Chondrocyte (in vitro differentiated cells): Measurements from ENCODE around the gene DFFB. TPM values are rescaled to one million over a fixed set of nuclear protein-coding genes. Genes with fewer than 3 reads are reported as not detected.
A peak's percentile ranks its signal among the peaks of the same experiment; 100 is the strongest.

Source experiments
- DNase-seq: peaks from one replicate; pipeline ENCODE4 v3.0.0; 2021; ENCODE audit warnings: mixed read lengths, low spot score
- H3K27ac Mint-ChIP-seq: one replicate; pipeline ENCODE4 v1.8.0; 2021; ENCODE audit warnings: mild to moderate bottlenecking, moderate library complexity, mixed read lengths; ENCODE audit not compliant: unreplicated experiment
- H3K27me3 Mint-ChIP-seq: 2 replicates; pipeline ENCODE4 v1.8.0; 2021; ENCODE audit warnings: low read depth, mixed read lengths
- H3K36me3 Mint-ChIP-seq: 2 replicates; pipeline ENCODE4 v1.8.0; 2021; ENCODE audit warnings: low read depth, mixed read lengths
- H3K4me1 Mint-ChIP-seq: 2 replicates; pipeline ENCODE4 v1.8.0; 2021; ENCODE audit warnings: low read depth, mild to moderate bottlenecking, mixed read lengths
- H3K4me3 Mint-ChIP-seq: one replicate; pipeline ENCODE4 v1.8.0; 2021; ENCODE audit warnings: mild to moderate bottlenecking, moderate library complexity, mixed read lengths; ENCODE audit not compliant: unreplicated experiment
- H3K9me3 Mint-ChIP-seq: 2 replicates; pipeline ENCODE4 v1.8.0; 2021; ENCODE audit warnings: low read depth, mixed read lengths
- total RNA-seq: library from RNA; stranded (reverse); gene quantifications from 3 replicates; pipeline ENCODE4 v1.2.1, GENCODE V29; 2021
- TF ChIP-seq, protein P1 (sequence below): fragments of 200-600 bp; sonication (generic); IDR thresholded peaks from 2 replicates; pipeline ENCODE4 v1.5.0; 2021; ENCODE audit warnings: antibody characterized with exemption, mild to moderate bottlenecking, moderate library complexity

DFFB gene
- total RNA-seq, 1 donor from 2014 or later = 8.2 TPM

DNA sequence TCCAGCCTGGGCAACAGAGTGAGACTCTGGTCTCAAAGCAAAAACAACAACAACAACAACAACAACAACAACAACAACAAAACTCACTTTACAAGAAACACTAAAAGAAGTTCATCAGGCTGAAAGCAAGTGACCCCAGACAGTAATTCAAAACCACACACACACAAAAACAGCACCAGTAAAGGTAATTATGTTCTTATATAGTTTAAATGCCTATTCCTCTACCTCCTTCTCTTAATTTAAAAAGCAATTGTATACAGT, 41.1 kb downstream of the DFFB start:
- H3K27ac Mint-ChIP-seq = no peak overlapping the region
- DNase-seq = no peak
- H3K4me3 Mint-ChIP-seq = no peak overlapping the region
- peaks cover 53% of the 10 kb centered on the region for H3K4me1 Mint-ChIP-seq
- no peaks in the 10 kb centered on the region for H3K27me3 Mint-ChIP-seq
- TF ChIP-seq, protein P1, sequence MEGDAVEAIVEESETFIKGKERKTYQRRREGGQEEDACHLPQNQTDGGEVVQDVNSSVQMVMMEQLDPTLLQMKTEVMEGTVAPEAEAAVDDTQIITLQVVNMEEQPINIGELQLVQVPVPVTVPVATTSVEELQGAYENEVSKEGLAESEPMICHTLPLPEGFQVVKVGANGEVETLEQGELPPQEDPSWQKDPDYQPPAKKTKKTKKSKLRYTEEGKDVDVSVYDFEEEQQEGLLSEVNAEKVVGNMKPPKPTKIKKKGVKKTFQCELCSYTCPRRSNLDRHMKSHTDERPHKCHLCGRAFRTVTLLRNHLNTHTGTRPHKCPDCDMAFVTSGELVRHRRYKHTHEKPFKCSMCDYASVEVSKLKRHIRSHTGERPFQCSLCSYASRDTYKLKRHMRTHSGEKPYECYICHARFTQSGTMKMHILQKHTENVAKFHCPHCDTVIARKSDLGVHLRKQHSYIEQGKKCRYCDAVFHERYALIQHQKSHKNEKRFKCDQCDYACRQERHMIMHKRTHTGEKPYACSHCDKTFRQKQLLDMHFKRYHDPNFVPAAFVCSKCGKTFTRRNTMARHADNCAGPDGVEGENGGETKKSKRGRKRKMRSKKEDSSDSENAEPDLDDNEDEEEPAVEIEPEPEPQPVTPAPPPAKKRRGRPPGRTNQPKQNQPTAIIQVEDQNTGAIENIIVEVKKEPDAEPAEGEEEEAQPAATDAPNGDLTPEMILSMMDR = no peak
- H3K36me3 Mint-ChIP-seq = no peaks in the 10 kb centered on the region
- H3K9me3 Mint-ChIP-seq = peaks cover 14% of the 10 kb centered on the region

DNA sequence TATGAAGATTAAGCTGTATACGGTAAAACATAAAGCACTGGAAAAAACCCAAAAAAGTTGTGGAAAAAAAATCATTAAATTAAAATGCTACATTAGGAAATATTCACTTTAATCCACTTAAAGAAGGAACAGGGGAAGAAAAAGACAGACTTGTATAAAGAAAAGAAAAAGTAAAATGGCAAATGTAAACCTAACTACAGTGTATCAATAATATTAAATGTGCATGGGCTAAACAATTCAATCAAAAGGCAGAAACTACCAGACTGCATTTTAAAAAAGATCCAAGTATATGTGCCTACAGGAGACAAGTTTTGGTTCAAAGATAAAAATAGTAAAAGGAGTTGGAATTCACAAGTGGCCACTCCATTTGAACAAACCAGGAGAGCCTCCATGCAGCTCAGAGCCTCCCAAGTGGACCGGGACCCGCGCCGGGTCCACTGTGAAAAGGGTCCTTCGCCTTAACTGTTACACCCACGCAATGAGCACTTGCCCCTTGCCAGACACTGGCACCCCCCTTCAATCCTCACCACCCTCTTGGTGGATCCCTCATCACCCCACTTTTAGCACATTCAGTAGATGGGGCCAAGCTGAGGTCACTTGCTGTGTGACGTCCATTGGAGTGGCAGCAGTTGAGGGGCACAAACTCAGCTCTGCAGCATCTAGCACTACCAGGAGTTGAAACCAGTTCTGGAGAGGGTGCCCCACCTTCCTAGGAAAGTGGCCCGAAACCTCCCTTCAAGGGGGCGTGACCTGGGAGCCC, 41.9 kb downstream of the DFFB start:
- peaks cover 14% of the 10 kb centered on the region for H3K9me3 Mint-ChIP-seq
- H3K27me3 Mint-ChIP-seq = no peaks in the 10 kb centered on the region
- H3K36me3 Mint-ChIP-seq = no peaks in the 10 kb centered on the region
- DNase-seq = peak; percentile 46
- H3K4me1 Mint-ChIP-seq = peaks cover 52% of the 10 kb centered on the region
- H3K4me3 Mint-ChIP-seq = peak overlapping the region; percentile 86
- H3K27ac Mint-ChIP-seq = peak overlapping the region; percentile 80
- TF ChIP-seq, protein P1 = no peak

DNA sequence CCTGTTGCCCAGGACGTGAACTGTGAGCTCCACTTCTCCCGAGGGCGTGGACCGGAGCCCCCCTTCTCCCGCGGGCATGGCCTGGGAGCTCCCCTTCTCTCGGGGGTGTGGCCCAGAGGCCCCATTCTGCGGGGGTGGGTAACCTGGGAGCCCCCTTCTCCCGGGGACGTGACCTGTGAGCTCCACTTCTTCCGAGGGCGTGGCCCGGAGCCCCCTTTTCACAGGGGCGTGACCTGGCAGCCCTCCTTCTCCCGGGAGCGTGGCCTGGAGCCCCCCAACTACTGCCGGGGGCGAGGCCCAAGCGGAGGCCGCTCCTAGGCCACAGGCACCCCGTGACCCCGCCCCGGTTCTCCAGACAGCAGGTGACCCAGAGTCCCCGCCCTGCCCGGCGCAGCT, 42.5 kb downstream of the DFFB start:
- Mint-ChIP-seq H3K27ac (peak overlapping the region; percentile 96), H3K4me1 (peaks cover 52% of the 10 kb centered on the region), H3K27me3 (no peaks in the 10 kb centered on the region), H3K4me3 (peak overlapping the region; percentile 86), H3K9me3 (peaks cover 14% of the 10 kb centered on the region), H3K36me3 (no peaks in the 10 kb centered on the region)
- TF ChIP-seq, protein P1 = peak; percentile 38
- DNase-seq = no peak

DNA sequence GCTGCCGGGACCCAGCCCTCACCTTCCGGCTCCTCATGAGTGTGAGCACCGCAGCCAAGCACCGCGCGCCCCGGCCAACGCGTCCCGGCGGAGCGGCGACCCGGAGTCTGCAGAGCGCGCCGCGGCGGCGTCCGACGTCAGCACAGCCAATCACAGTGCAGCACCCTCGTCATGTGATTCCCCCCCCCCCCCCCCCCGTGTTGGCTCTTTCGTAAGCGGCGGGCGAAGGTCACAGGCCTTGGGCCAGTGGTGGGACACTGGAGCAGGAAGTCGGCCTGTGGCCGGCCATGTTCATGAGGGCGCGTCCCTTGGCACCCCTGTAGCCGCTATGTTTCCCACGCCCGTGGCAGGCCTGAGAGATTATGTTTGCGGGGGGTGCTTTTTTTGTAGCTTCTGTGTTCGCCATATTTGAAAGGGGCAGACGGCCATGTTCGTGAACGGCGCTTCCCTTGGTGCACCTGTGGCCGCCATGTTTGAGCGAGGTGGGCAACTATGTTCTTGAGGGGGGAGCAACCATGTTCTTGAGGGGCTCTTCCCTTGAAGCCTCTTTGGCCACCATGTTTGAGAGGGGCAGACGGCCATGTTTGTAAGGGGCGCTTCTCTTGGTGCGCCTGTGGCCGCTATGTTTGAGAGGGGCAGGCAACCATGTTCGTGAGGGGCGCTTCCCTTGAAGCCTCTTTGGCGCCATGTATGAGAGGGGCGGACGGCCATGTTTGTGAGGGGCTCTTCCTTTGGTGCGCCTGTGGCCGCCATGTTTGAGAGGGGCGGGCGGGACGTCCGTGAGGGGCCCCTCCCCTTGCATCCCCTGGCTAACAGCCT, 43.1 kb downstream of the DFFB start, which contains the start of gene C1orf174:
Gene C1orf174, minus strand, starts transcription at position 123 of the 819 bp plus-strand sequence. Its CDS starts 86 bp downstream, at position 37.
- Mint-ChIP-seq H3K27me3 (no peaks in the 10 kb centered on the region), H3K36me3 (no peaks in the 10 kb centered on the region), H3K4me1 (peaks cover 47% of the 10 kb centered on the region), H3K27ac (peak within 1 kb of the TSS; percentile 96), H3K4me3 (peak within 1 kb of the TSS; percentile 86), H3K9me3 (peaks cover 14% of the 10 kb centered on the region)
- TF ChIP-seq, protein P1 = no peak
- peak; percentile 97 for DNase-seq

DNA sequence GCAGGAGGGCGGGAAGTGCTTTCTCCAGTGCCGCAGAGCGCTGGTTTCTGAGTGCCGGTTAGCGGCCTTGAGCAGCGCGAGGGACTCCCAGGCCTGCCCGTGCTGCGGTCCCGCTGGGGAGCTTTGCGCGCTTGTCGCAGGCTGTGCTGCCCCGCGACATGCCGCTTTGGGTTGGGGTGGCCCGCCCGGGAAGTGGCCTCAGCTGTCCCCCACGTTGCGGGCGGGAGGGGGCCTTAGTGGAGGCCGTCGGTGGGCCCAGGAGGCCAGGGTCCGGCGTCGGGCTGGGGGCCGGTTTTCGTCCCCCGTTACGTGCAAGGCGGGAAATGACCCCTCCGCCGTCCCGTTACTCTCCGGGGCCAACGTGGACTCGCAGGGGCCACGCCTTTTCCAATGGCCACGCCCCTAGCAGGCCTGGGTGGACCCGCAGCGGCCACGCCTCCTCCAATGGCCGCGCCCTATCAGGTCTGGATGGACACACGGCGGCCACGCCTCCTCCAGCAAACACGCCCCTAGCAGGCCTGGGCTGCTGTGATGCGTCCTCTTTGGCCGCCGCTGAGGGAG, 43.8 kb downstream of the DFFB start:
- no peaks in the 10 kb centered on the region for H3K36me3 Mint-ChIP-seq
- peak overlapping the region; percentile 96 for H3K27ac Mint-ChIP-seq
- DNase-seq = peak; percentile 99
- H3K9me3 Mint-ChIP-seq = peaks cover 14% of the 10 kb centered on the region
- peak overlapping the region; percentile 86 for H3K4me3 Mint-ChIP-seq
- H3K27me3 Mint-ChIP-seq = no peaks in the 10 kb centered on the region
- peaks cover 40% of the 10 kb centered on the region for H3K4me1 Mint-ChIP-seq
- TF ChIP-seq, protein P1 = no peak
